Loucy (cell line): ENCODE data around the gene KCNH4.

ENCODE experiments used
- H2AFZ ChIP-seq: fragments of 200-600 bp; sonication (generic); 2 replicates; pipeline ENCODE4 v1.6.0; 2016; ENCODE audit warnings: antibody characterized with exemption, mild to moderate bottlenecking, low read length, moderate library complexity
- H3F3A ChIP-seq: fragments of 200-600 bp; 2 replicates; pipeline ENCODE4 v1.6.0; 2016; ENCODE audit warnings: antibody characterized with exemption, low read depth, mild to moderate bottlenecking
- H3K27me3 ChIP-seq: fragments of 200-600 bp; sonication (generic); 2 replicates; pipeline ENCODE4 v1.6.1; 2014; ENCODE audit warnings: low read length, mild to moderate bottlenecking; ENCODE audit not compliant: insufficient read depth, poor library complexity, severe bottlenecking
- H3K36me3 ChIP-seq: fragments of 200-600 bp; sonication (generic); 2 replicates; pipeline ENCODE4 v1.6.1; 2016; ENCODE audit warnings: low read length; ENCODE audit not compliant: insufficient read depth
- H3K4me1 ChIP-seq: fragments of 200-600 bp; sonication (generic); 2 replicates; pipeline ENCODE4 v1.5.1; 2014; ENCODE audit warnings: low read length, mild to moderate bottlenecking; ENCODE audit not compliant: insufficient read depth, poor library complexity, severe bottlenecking
- H3K4me2 ChIP-seq: fragments of 200-600 bp; sonication (generic); 2 replicates; pipeline ENCODE4 v1.6.0; 2014; ENCODE audit warnings: antibody characterized with exemption, low read length, low read depth, mild to moderate bottlenecking; ENCODE audit not compliant: poor library complexity, severe bottlenecking
- H3K4me3 ChIP-seq: fragments of 200-600 bp; sonication (generic); 2 replicates; pipeline ENCODE4 v1.5.1; 2014; ENCODE audit warnings: low read length, mild to moderate bottlenecking, mixed read lengths; ENCODE audit not compliant: poor library complexity, severe bottlenecking
- H3K79me2 ChIP-seq: fragments of 200-600 bp; sonication (generic); 2 replicates; pipeline ENCODE4 v1.6.1; 2014; ENCODE audit warnings: low read length; ENCODE audit not compliant: insufficient read depth
- H3K9ac ChIP-seq: fragments of 200-600 bp; sonication (generic); 2 replicates; pipeline ENCODE4 v1.6.0; 2014; ENCODE audit warnings: mild to moderate bottlenecking, low read depth, low read length, moderate library complexity; ENCODE audit not compliant: poor library complexity, severe bottlenecking
- H3K9me2 ChIP-seq: fragments of 200-600 bp; sonication (generic); replicated peaks from 2 replicates; pipeline ENCODE4 v1.6.1; 2016; ENCODE audit warnings: low read depth, low read length, mixed read lengths
- H3K9me3 ChIP-seq: fragments of 200-600 bp; sonication (generic); 2 replicates; pipeline ENCODE4 v1.6.1; 2014; ENCODE audit warnings: mild to moderate bottlenecking, antibody characterized with exemption, low read length, low read depth; ENCODE audit not compliant: insufficient read depth
- H4K20me1 ChIP-seq: fragments of 200-600 bp; sonication (generic); 2 replicates; pipeline ENCODE4 v1.6.0; 2014; ENCODE audit warnings: antibody characterized with exemption, low read length, mild to moderate bottlenecking; ENCODE audit not compliant: insufficient read depth, poor library complexity, severe bottlenecking
- EZH2phosphoT487 ChIP-seq: fragments of 200-600 bp; IDR thresholded peaks from 2 replicates; pipeline ENCODE4 v1.6.1; 2018; ENCODE audit warnings: antibody characterized with exemption, mild to moderate bottlenecking, moderate library complexity, borderline replicate concordance
- TF ChIP-seq, protein P1 (sequence below): fragments of 200-600 bp; sonication (generic); conservative IDR thresholded peaks from 2 replicates; pipeline ENCODE4 v1.5.1; 2014; ENCODE audit warnings: mild to moderate bottlenecking, antibody characterized with exemption, low read length

The KCNH4 gene

DNA sequence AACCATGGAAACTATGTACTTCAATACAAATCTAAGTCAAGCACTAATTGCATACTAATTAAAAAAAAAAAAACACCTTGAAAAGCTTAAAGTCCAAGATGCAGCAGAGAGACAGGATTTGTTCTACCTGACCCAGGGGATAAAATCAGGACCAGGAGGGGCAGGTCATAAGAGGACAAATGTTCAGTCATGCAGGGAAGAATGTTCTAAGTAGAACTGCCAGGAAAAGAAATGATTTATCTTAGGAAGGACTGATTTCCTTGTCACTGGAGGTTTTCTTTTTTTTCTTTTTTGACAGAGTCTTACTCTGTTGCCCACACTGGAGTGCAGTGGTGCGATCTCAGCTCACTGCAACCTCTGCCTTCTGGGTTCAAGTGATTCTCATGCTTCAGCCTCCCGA lies 22.4 kb upstream of the KCNH4 start:
- TF ChIP-seq, protein P1, sequence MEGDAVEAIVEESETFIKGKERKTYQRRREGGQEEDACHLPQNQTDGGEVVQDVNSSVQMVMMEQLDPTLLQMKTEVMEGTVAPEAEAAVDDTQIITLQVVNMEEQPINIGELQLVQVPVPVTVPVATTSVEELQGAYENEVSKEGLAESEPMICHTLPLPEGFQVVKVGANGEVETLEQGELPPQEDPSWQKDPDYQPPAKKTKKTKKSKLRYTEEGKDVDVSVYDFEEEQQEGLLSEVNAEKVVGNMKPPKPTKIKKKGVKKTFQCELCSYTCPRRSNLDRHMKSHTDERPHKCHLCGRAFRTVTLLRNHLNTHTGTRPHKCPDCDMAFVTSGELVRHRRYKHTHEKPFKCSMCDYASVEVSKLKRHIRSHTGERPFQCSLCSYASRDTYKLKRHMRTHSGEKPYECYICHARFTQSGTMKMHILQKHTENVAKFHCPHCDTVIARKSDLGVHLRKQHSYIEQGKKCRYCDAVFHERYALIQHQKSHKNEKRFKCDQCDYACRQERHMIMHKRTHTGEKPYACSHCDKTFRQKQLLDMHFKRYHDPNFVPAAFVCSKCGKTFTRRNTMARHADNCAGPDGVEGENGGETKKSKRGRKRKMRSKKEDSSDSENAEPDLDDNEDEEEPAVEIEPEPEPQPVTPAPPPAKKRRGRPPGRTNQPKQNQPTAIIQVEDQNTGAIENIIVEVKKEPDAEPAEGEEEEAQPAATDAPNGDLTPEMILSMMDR, result no peak
- TF ChIP-seq EZH2phosphoT487, result no peak
- Histone ChIP-seq H3K9me2 (no peaks in the 10 kb centered on the region), H3K36me3 (peaks cover 74% of the 10 kb centered on the region; the same call in 1 of the 2 replicates)

DNA sequence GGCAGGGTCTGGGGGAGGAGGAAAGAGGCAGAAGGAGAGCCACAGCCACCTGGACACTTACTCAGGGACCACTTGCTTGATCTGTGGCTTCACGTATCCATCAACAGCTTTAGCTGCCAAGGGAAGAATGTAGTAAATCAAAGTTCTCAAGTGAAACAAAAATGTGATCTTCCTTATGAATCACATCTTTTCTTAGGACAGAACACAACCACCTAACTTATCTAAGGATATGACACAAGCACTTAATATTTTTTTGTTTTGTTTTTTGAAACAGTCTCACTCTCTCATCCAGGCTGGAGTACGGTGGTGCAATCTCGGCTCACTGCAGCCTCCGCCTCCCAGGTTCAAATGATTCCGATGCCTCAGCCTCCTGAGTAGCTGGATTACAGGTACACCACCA lies 21.8 kb upstream of the KCNH4 start:
- TF ChIP-seq EZH2phosphoT487, result no peak
- TF ChIP-seq, protein P1, result no peak

More for the DNA sequence above, 22.4 kb upstream of the KCNH4 start:
- Histone ChIP-seq H3K4me1 (no peaks in the 10 kb centered on the region), H3K4me2 (no peak overlapping the region), H3K79me2 (no peaks in the 10 kb centered on the region), H3K27me3 (no peaks in the 10 kb centered on the region), H3K9ac (no peak overlapping the region), H3K4me3 (no peak overlapping the region), H4K20me1 (no peaks in the 10 kb centered on the region), H3K9me3 (no peaks in the 10 kb centered on the region), H3F3A (no peaks in the 10 kb centered on the region), H2AFZ (no peak overlapping the region)

DNA sequence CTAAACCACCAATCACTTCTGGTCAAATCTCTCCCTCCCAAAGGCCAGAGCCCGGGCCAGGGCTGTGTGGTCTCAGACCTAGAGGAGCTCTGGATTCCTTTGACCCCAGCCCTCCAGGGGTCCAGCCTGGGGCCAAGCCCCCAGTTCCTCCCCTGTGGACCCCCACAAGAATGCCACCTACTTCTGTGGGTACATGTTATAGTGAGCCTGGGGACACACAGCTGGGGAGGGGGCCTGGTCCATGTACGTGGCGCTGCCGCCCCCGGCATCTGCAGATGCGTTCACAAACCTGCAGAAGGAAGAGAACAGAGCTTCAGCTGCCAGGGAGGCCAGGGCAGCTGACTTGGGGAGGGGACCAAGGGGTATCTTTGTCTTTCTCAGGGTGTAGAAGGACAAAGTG lies 21.2 kb upstream of the KCNH4 start:
- Histone ChIP-seq H3K4me2 (no peak overlapping the region), H4K20me1 (no peaks in the 10 kb centered on the region), H3K4me1 (no peaks in the 10 kb centered on the region), H3K9me3 (no peaks in the 10 kb centered on the region), H3K27me3 (no peaks in the 10 kb centered on the region), H3K79me2 (no peaks in the 10 kb centered on the region), H2AFZ (no peak overlapping the region), H3K9me2 (no peaks in the 10 kb centered on the region), H3K9ac (no peak overlapping the region), H3K36me3 (peaks cover 64% of the 10 kb centered on the region; the same call in 1 of the 2 replicates), H3F3A (no peaks in the 10 kb centered on the region), H3K4me3 (no peak overlapping the region)
- TF ChIP-seq, protein P1, result no peak
- no peak for TF ChIP-seq EZH2phosphoT487

More for the DNA sequence above, 21.8 kb upstream of the KCNH4 start:
- H3K4me3 ChIP-seq, result no peak overlapping the region
- no peak overlapping the region for H3K9ac ChIP-seq
- H3K4me2 ChIP-seq, result no peak overlapping the region
- peaks cover 69% of the 10 kb centered on the region; the same call in 1 of the 2 replicates for H3K36me3 ChIP-seq
- no peaks in the 10 kb centered on the region for H3K27me3 ChIP-seq
- H4K20me1 ChIP-seq, result no peaks in the 10 kb centered on the region
- no peaks in the 10 kb centered on the region for H3K79me2 ChIP-seq
- no peak overlapping the region for H2AFZ ChIP-seq
- H3K4me1 ChIP-seq, result no peaks in the 10 kb centered on the region
- H3F3A ChIP-seq, result no peaks in the 10 kb centered on the region
- H3K9me3 ChIP-seq, result no peaks in the 10 kb centered on the region
- no peaks in the 10 kb centered on the region for H3K9me2 ChIP-seq
